Activated CD8-positive, alpha-beta memory T cell treated with anti-CD3 and anti-CD28 coated beads, Interleukin-2, amount 50 U/mL, for 24 hours (primary cell): Measurements from ENCODE around the gene VKORC1.
"Not testable (repeated sequence)": the region's sequence is repeated elsewhere in the genome, so short reads cannot be mapped to it uniquely, and the experiment has no call there.

Experiments used
- DNase-seq: peaks from one replicate; pipeline ENCODE4 v3.0.0-alpha.2; 2020; ENCODE audit errors: extremely low read depth

VKORC1 gene

GRCh38 chr16:31107465-31107867 is 12.9 kb upstream of the VKORC1 start:
- DNase-seq, result no peak

- DNase-seq, result no peak
Measured at GRCh38 chr16:31106509-31107464, 12.2 kb upstream of the VKORC1 start.

GRCh38 chr16:31105677-31106213 is 11.1 kb upstream of the VKORC1 start:
- DNase-seq, result peak; percentile 62

GRCh38 chr16:31100876-31101641 is 6.5 kb upstream of the VKORC1 start:
- not testable (repeated sequence) for DNase-seq

GRCh38 chr16:31099860-31100638 is 5.5 kb upstream of the VKORC1 start:
- DNase-seq, result no peak

GRCh38 chr16:31094088-31094423 is 541 bp downstream of the VKORC1 start:
- DNase-seq, result no peak

GRCh38 chr16:31093132-31093703 is 1.4 kb downstream of the VKORC1 start:
- DNase-seq, result no peak

- no peak for DNase-seq
Measured at GRCh38 chr16:31092330-31092729, 2.3 kb downstream of the VKORC1 start.

GRCh38 chr16:31090540-31090939 is 4.1 kb downstream of the VKORC1 start:
- DNase-seq, result no peak

GRCh38 chr16:31089199-31089598 is 5.4 kb downstream of the VKORC1 start:
- DNase-seq, result no peak

GRCh38 chr16:31088459-31089183 is 6.0 kb downstream of the VKORC1 start, which contains the start of gene PRSS53:
PRSS53 (minus strand) TSS chr16:31088943; CDS start chr16:31088809, 134 bp downstream.
- no peak for DNase-seq

GRCh38 chr16:31087971-31088370 is 6.6 kb downstream of the VKORC1 start:
- DNase-seq, result no peak

- no peak for DNase-seq
Measured at GRCh38 chr16:31087481-31087880, 7.1 kb downstream of the VKORC1 start.

GRCh38 chr16:31086629-31086906 is 8.0 kb downstream of the VKORC1 start:
- DNase-seq, result no peak

- no peak for DNase-seq
Measured at GRCh38 chr16:31085873-31086628, 8.5 kb downstream of the VKORC1 start.

- no peak for DNase-seq
Measured at GRCh38 chr16:31085411-31085810, 9.2 kb downstream of the VKORC1 start.

GRCh38 chr16:31084584-31085302 is 9.9 kb downstream of the VKORC1 start:
- DNase-seq, result no peak

GRCh38 chr16:31083981-31084380 is 10.6 kb downstream of the VKORC1 start:
- no peak for DNase-seq

GRCh38 chr16:31083556-31083955 is 11.0 kb downstream of the VKORC1 start:
- DNase-seq, result no peak

- no peak for DNase-seq
Measured at GRCh38 chr16:31083081-31083480, 11.5 kb downstream of the VKORC1 start.
